Measurements from ENCODE around the gene ZDHHC14.

ZDHHC14 gene

DNA sequence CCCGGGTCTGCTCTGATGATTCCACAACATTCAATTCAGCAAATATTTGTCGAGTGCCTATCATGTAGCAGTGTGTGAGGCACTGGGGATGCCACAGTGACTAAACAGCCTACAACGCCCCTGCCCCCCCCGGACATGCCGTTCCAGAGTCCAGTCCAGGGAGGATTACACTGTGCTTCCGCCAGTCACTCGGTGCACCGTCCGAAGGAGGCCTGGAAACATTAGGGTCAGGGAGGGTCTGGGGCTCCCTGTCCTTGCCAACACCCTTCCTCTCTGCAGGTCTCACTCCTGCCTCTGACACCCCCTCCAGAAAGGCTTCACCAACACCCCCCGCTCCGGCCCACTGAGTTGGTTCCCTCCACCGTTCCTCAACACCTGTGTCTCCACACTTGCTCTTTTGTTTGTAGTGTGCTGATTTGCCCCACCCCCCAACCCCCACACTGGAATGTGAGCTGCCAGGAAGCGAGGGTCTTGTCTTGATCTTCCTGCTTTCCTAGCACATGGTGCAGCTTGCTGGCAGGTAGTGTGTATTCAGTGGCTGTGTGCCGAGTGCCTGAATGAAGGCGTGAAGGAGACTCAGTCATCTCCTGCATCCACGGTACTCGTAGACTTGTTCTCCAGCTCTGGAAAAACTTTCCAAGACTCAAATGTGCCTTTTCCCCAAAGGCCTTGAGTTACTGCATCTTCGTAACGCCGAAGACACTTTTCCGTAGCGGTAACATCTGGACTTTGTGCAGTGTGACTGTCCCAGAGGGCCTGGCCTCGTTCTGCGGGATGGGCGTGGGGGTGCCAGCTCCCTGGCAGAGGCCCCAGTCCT lies 150.4 kb downstream of the ZDHHC14 start:
- TF ChIP-seq, protein P1, sequence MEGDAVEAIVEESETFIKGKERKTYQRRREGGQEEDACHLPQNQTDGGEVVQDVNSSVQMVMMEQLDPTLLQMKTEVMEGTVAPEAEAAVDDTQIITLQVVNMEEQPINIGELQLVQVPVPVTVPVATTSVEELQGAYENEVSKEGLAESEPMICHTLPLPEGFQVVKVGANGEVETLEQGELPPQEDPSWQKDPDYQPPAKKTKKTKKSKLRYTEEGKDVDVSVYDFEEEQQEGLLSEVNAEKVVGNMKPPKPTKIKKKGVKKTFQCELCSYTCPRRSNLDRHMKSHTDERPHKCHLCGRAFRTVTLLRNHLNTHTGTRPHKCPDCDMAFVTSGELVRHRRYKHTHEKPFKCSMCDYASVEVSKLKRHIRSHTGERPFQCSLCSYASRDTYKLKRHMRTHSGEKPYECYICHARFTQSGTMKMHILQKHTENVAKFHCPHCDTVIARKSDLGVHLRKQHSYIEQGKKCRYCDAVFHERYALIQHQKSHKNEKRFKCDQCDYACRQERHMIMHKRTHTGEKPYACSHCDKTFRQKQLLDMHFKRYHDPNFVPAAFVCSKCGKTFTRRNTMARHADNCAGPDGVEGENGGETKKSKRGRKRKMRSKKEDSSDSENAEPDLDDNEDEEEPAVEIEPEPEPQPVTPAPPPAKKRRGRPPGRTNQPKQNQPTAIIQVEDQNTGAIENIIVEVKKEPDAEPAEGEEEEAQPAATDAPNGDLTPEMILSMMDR (IDR thresholded peaks at IDR 0.05; ENCODE audit: insufficient read depth, low read length, missing control alignments) = no peak
- CTCF ChIA-PET = interaction anchor here (1.3 kb wide), 1 partner anchor 12 kb away, joined by 3 read pairs; no protein-coding TSS in a partner anchor
- H3K4me3 ChIP-seq (ENCODE audit: low read depth, low read length) = no peak overlapping the region
- POLR2A ChIA-PET = no interaction called here
- no peak for DNase-seq (ENCODE audit: low read depth, low spot score)

DNA sequence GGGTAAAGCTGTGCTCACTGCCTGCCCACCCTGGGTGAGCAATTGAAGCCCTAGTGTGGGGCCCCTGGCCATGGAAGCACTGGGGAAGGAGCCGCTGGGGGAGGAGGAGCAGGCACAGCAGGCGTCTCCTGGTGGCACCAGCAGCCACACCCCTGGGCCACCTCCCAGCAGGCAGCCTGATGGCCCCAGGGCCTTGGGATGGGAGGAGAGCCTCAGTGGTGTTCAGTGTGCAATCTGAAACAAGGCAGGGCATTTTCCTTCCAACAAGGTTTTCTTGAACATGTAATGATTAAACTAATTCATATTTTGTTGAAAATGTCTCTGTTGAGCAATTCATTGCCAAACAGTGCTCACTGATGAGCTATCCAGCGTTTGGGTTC lies 151.0 kb downstream of the ZDHHC14 start:
- ChIA-PET POLR2A (no interaction called here), CTCF (interaction anchor here (1.3 kb wide), 1 partner anchor 13 kb away, joined by 3 read pairs; no protein-coding TSS in a partner anchor)
- no peak for DNase-seq (ENCODE audit: low read depth, low spot score)
- TF ChIP-seq, protein P1 (IDR thresholded peaks at IDR 0.05; ENCODE audit: insufficient read depth, low read length, missing control alignments) = no peak
- no peak overlapping the region for H3K4me3 ChIP-seq (ENCODE audit: low read depth, low read length)

DNA sequence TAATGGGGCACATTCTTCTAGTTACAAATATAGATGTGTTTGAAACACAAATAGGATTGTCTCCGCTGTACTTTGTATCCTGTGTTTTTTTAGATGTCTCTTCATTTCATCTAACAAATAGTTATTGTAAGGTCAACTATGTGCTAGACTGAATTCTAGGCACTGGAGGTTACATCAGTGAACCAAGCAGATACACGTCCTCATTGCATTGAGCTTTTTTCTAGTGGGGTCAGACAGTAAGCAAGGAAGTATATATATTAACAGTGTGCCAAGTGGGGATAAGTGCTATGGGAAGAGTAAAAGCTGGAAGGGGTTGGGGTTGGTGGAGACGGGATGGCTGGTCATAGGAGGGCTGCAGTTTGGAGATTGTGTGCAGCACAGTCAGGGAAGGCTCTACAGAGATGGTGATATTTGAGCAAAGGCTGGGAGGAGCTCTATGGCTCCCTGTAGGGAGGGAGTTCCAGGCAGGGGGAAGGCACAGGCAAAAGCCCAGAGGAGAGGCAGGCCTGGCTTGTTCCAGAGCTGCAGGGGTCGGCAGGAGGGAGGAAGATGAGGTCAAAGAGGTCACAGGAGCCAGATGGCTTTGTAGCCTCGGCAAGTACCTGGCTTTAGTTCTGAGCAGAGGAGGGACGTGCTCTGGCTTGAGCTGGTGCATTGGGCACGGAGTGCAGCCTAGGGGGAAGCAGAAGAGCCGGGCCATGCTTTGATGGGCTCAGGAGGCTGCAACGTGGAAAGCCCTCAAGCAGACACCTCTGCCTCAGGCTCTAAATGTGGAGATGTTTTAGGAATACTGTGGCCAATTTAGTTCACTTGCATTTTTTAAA lies 152.3 kb downstream of the ZDHHC14 start:
- TF ChIP-seq, protein P1 (IDR thresholded peaks at IDR 0.05; ENCODE audit: insufficient read depth, low read length, missing control alignments) = no peak
- H3K4me3 ChIP-seq (ENCODE audit: low read depth, low read length) = no peak overlapping the region
- ChIA-PET CTCF (interaction anchor here (1.3 kb wide), 1 partner anchor 14 kb away, joined by 3 read pairs; no protein-coding TSS in a partner anchor), POLR2A (no interaction called here)
- DNase-seq (ENCODE audit: low read depth, low spot score) = no peak

DNA sequence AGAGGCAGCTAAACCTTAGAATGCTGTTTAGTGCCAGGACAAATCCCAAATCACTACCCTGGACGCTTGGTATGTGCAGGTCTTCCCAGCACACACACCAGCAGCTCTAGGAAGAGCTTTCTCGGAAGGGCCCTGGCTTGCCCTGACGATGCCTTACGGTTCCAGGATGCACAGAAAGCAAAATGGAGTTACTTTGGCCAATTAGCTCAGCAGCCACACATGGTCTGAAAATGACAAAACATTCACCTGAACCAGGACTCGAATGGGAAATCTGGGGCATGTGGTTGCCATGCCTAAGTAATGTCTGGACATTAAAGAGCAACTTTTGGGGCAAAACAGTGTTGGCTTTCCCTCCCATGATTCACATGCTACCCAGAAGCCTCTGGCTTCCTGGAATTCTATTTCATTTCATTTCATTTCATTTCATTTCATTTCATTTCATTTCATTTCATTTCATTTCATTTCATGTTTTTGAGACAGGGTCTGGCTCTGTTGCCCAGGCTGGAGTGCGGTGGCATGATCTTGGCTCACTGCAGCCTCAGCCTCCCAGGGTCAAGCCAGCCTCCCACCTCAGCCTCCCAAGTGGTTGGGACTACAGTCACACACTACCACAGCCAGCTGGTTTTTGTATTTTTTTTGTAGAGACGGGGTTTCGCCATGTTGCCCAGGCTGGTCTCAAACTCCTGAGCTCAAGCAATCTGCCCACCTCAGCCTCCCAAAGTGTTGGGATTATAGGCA lies 153.3 kb downstream of the ZDHHC14 start:
- TF ChIP-seq, protein P1 (IDR thresholded peaks at IDR 0.05; ENCODE audit: insufficient read depth, low read length, missing control alignments) = no peak
- no peak for DNase-seq (ENCODE audit: low read depth, low spot score)
- no peak overlapping the region for H3K4me3 ChIP-seq (ENCODE audit: low read depth, low read length)
- POLR2A ChIA-PET = interaction anchor here (0.5 kb wide), 1 partner anchor 186 kb away, joined by 4 read pairs; no protein-coding TSS in a partner anchor
- CTCF ChIA-PET = no interaction called here

DNA sequence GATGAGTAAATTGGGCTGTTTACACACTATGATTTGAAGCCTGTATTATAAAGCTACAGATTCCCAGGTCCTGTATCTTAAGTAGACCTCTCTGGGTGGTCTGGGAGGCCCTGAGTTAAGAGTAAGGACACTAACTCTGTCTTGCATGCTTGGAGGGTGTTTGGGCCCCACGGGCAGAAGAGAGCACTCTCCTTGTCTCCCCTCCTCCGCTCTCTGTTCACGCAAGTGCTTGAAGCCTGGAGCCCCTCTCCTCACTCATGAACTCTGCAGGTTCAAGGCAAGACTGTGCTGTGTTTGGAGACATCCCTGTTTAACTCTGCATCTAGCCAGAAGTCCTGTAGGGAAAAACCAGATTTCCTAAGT lies 154.0 kb downstream of the ZDHHC14 start:
- no peak for DNase-seq (ENCODE audit: low read depth, low spot score)
- POLR2A ChIA-PET = interaction anchor here (0.5 kb wide), 1 partner anchor 185 kb away, joined by 4 read pairs; no protein-coding TSS in a partner anchor

More for the DNA sequence above, 154.0 kb downstream of the ZDHHC14 start:
- TF ChIP-seq, protein P1 (IDR thresholded peaks at IDR 0.05; ENCODE audit: insufficient read depth, low read length, missing control alignments) = no peak
- H3K4me3 ChIP-seq (ENCODE audit: low read depth, low read length) = no peak overlapping the region
- CTCF ChIA-PET = interaction anchor here (1.2 kb wide), 1 partner anchor 9 kb away, joined by 3 read pairs; no protein-coding TSS in a partner anchor

Measured in AG04449 (cell line).